DND-41 (cell line): ENCODE data around the gene SPPL3.

Experiments used
- ATAC-seq: fragments of 200-7000 bp; cut with Tn5 transposase; 3 replicates; pipeline ENCODE4 v1.9.1; 2021; ENCODE audit warnings: low read depth; ENCODE audit not compliant: insufficient read depth
- DNase-seq: peaks from one replicate; pipeline ENCODE4 v3.0.0-alpha.2; 2020
- H2AFZ ChIP-seq: 2 replicates; pipeline ENCODE4 v1.6.0; 2012; ENCODE audit warnings: low read depth, low read length
- H3K27ac ChIP-seq: 2 replicates; pipeline ENCODE4 v1.5.1; 2012; ENCODE audit warnings: low read length, inconsistent platforms
- H3K27me3 ChIP-seq: fragments of 200-600 bp; sonication (generic); 2 replicates; pipeline ENCODE4 v1.6.0; 2012; ENCODE audit warnings: low read length, mild to moderate bottlenecking, inconsistent platforms; ENCODE audit not compliant: insufficient read depth, poor library complexity
- H3K36me3 ChIP-seq: 2 replicates; pipeline ENCODE4 v1.5.1; 2012; ENCODE audit warnings: low read length, inconsistent platforms; ENCODE audit not compliant: insufficient read depth
- H3K4me1 ChIP-seq: 2 replicates; pipeline ENCODE4 v1.5.1; 2012; ENCODE audit warnings: mild to moderate bottlenecking, low read length; ENCODE audit not compliant: insufficient read depth
- H3K4me2 ChIP-seq: 2 replicates; pipeline ENCODE4 v1.6.0; 2012; ENCODE audit warnings: mild to moderate bottlenecking, moderate library complexity, low read length, inconsistent platforms; ENCODE audit not compliant: insufficient read depth
- H3K4me3 ChIP-seq, 2 experiments: fragments of 200-600 bp in 1 of 2; shearing (Covaris generic) in 1 of 2; 2 replicates each; pipeline ENCODE4 v1.5.1; 2012 to 2016; ENCODE audit warnings: inconsistent platforms in 2 of 2, low read length in 2 of 2, mild to moderate bottlenecking in 2 of 2, low read depth in 1 of 2, moderate library complexity in 1 of 2
- H3K79me2 ChIP-seq: 2 replicates; pipeline ENCODE4 v1.6.0; 2012; ENCODE audit warnings: low read length, inconsistent platforms; ENCODE audit not compliant: insufficient read depth
- H3K9ac ChIP-seq: 2 replicates; pipeline ENCODE4 v1.6.0; 2012; ENCODE audit warnings: low read depth, mild to moderate bottlenecking, inconsistent platforms, low read length, moderate library complexity
- H3K9me3 ChIP-seq: 2 replicates; pipeline ENCODE4 v1.5.1; 2012; ENCODE audit warnings: low read length, moderate library complexity, mild to moderate bottlenecking, inconsistent platforms; ENCODE audit not compliant: insufficient read depth, severe bottlenecking
- H4K20me1 ChIP-seq: 2 replicates; pipeline ENCODE4 v1.6.0; 2012; ENCODE audit warnings: low read length; ENCODE audit not compliant: insufficient read depth
- CTCF ChIP-seq: IDR thresholded peaks from 2 replicates; pipeline ENCODE4 v1.5.1; 2012; ENCODE audit warnings: borderline replicate concordance, low read length, moderate library complexity, mild to moderate bottlenecking; ENCODE audit not compliant: poor library complexity, severe bottlenecking; ENCODE audit errors: extremely low read depth
- EZH2 ChIP-seq: IDR thresholded peaks from 3 replicates; pipeline ENCODE4 v1.6.1; 2012; ENCODE audit warnings: borderline replicate concordance, low read depth, mild to moderate bottlenecking, moderate library complexity, low read length, inconsistent platforms; ENCODE audit not compliant: severe bottlenecking

SPPL3 gene

GRCh38 chr12:120874547-120875245, 29.5 kb downstream of the SPPL3 start:
- Histone ChIP-seq H3K79me2 (peaks cover 90% of the 10 kb centered on the region), H3K36me3 (no peaks in the 10 kb centered on the region), H3K4me2 (no peak overlapping the region), H3K27ac (peak overlapping the region; percentile 32; the same call in 1 of the 2 replicates), H3K27me3 (no peaks in the 10 kb centered on the region), H3K4me3 (no peak overlapping the region), H3K9me3 (no peaks in the 10 kb centered on the region), H2AFZ (no peak overlapping the region), H3K4me1 (peaks cover 12% of the 10 kb centered on the region), H4K20me1 (peaks cover 56% of the 10 kb centered on the region), H3K9ac (no peak overlapping the region)
- no peak for ATAC-seq
- TF ChIP-seq CTCF = no peak
- no peak for TF ChIP-seq EZH2
- DNase-seq = no peak

GRCh38 chr12:120873226-120873625, 30.9 kb downstream of the SPPL3 start:
- Histone ChIP-seq H3K36me3 (no peaks in the 10 kb centered on the region), H2AFZ (no peak overlapping the region), H3K4me2 (no peak overlapping the region), H3K27me3 (no peaks in the 10 kb centered on the region), H3K79me2 (peaks cover 92% of the 10 kb centered on the region), H3K4me3 (no peak overlapping the region), H3K9ac (no peak overlapping the region; the same call in 1 of the 2 replicates), H3K27ac (no peak overlapping the region), H4K20me1 (peaks cover 55% of the 10 kb centered on the region), H3K4me1 (peaks cover 12% of the 10 kb centered on the region), H3K9me3 (no peaks in the 10 kb centered on the region)
- TF ChIP-seq EZH2 = no peak
- no peak for TF ChIP-seq CTCF
- no peak for DNase-seq
- peak; percentile 33; the same call in 1 of the 3 replicates for ATAC-seq

- H3K27me3 ChIP-seq = no peaks in the 10 kb centered on the region
- no peak overlapping the region for H3K9ac ChIP-seq
- peaks cover 12% of the 10 kb centered on the region for H3K4me1 ChIP-seq
- peaks cover 59% of the 10 kb centered on the region for H4K20me1 ChIP-seq
- H3K36me3 ChIP-seq = no peaks in the 10 kb centered on the region
- H2AFZ ChIP-seq = no peak overlapping the region
- DNase-seq = no peak
- TF ChIP-seq CTCF (no peak), EZH2 (no peak)
- no peak overlapping the region for H3K4me2 ChIP-seq
- no peak overlapping the region for H3K4me3 ChIP-seq
- no peaks in the 10 kb centered on the region for H3K9me3 ChIP-seq
- peaks cover 91% of the 10 kb centered on the region for H3K79me2 ChIP-seq
- no peak for ATAC-seq
- no peak overlapping the region for H3K27ac ChIP-seq
Measured at GRCh38 chr12:120872487-120872886, 31.7 kb downstream of the SPPL3 start.

GRCh38 chr12:120870415-120870814, 33.7 kb downstream of the SPPL3 start:
- TF ChIP-seq CTCF (no peak), EZH2 (no peak)
- no peak overlapping the region for H3K4me3 ChIP-seq
- ATAC-seq = no peak
- H3K27ac ChIP-seq = no peak overlapping the region
- no peak overlapping the region for H3K9ac ChIP-seq
- H3K9me3 ChIP-seq = no peaks in the 10 kb centered on the region
- H3K4me2 ChIP-seq = no peak overlapping the region
- no peak overlapping the region for H2AFZ ChIP-seq
- H3K79me2 ChIP-seq = peaks cover 93% of the 10 kb centered on the region
- H3K4me1 ChIP-seq = peaks cover 12% of the 10 kb centered on the region
- no peaks in the 10 kb centered on the region for H3K36me3 ChIP-seq
- DNase-seq = no peak
- H4K20me1 ChIP-seq = peaks cover 70% of the 10 kb centered on the region
- H3K27me3 ChIP-seq = no peaks in the 10 kb centered on the region
